Liver (tissue), 9 donors: ENCODE data around the gene PDZRN4. TPM values are rescaled to one million over a fixed set of nuclear protein-coding genes. Genes with fewer than 3 reads are reported as not detected.

Experiments used
- DNase-seq: peaks from one replicate; pipeline ENCODE4 v3.0.0-alpha.2; 2017; ENCODE audit warnings: low spot score
- H3K27ac ChIP-seq, 2 donors: one replicate each; pipeline ENCODE4 v1.7.0; 2013; ENCODE audit warnings: inconsistent platforms in 2 of 2, low read length in 2 of 2, control low read depth in 1 of 2, low read depth in 1 of 2, mild to moderate bottlenecking in 1 of 2
- H3K27me3 ChIP-seq, 4 donors: one replicate each; pipeline versions ENCODE4 v1.6.1 to v1.7.0; 2013; ENCODE audit warnings: low read length in 3 of 4, inconsistent platforms in 1 of 4, mild to moderate bottlenecking in 1 of 4, moderate library complexity in 1 of 4; ENCODE audit not compliant: control insufficient read depth in 4 of 4, insufficient read depth in 4 of 4
- H3K36me3 ChIP-seq, 4 donors: one replicate each; pipeline versions ENCODE4 v1.6.1 to v1.7.0; 2013; ENCODE audit warnings: low read length in 3 of 4, mild to moderate bottlenecking in 3 of 4, low read depth in 1 of 4, moderate library complexity in 1 of 4; ENCODE audit not compliant: control insufficient read depth in 4 of 4, insufficient read depth in 3 of 4
- H3K4me1 ChIP-seq, 4 donors: one replicate each; pipeline versions ENCODE4 v1.6.1 to v1.7.0; 2013; ENCODE audit warnings: low read length in 3 of 4, mild to moderate bottlenecking in 3 of 4, moderate library complexity in 1 of 4; ENCODE audit not compliant: control insufficient read depth in 4 of 4, insufficient read depth in 4 of 4
- H3K4me3 ChIP-seq, 3 donors: one replicate each; pipeline versions ENCODE4 v1.6.1 to v1.7.0; 2013; ENCODE audit warnings: low read length in 3 of 3, control low read depth in 1 of 3, low read depth in 1 of 3, mild to moderate bottlenecking in 1 of 3
- H3K9ac ChIP-seq, 2 donors: one replicate each; pipeline ENCODE4 v1.7.0; 2013; ENCODE audit warnings: low read length in 2 of 2, mild to moderate bottlenecking in 2 of 2, moderate library complexity in 2 of 2, control low read depth in 1 of 2, low read depth in 1 of 2
- H3K9me3 ChIP-seq, 4 donors: one replicate each; pipeline versions ENCODE4 v1.6.1 to v1.7.0; 2013; ENCODE audit warnings: low read length in 3 of 4; ENCODE audit not compliant: control insufficient read depth in 4 of 4
- EGR1 ChIP-seq, 2 donors: IDR thresholded peaks; 2 replicates each; pipeline ENCODE4 v1.6.1; 2016 to 2018; ENCODE audit warnings: antibody characterized with exemption in 2 of 2, low read depth in 2 of 2
- FOXA1 ChIP-seq: IDR thresholded peaks from 2 replicates; pipeline ENCODE4 v1.6.1; 2016; ENCODE audit warnings: antibody characterized with exemption
- FOXA2 ChIP-seq: IDR thresholded peaks from 2 replicates; pipeline ENCODE4 v1.6.1; 2016; ENCODE audit warnings: antibody characterized with exemption
- GABPA ChIP-seq, 2 donors: IDR thresholded peaks in 1 of 2; conservative IDR thresholded peaks in 1 of 2; 2 replicates each; pipeline ENCODE4 v1.6.1; 2016; ENCODE audit warnings: antibody characterized with exemption in 2 of 2, mild to moderate bottlenecking in 1 of 2, moderate library complexity in 1 of 2
- HNF4A ChIP-seq, 2 donors: conservative IDR thresholded peaks; 2 replicates each; pipeline ENCODE4 v1.6.1; 2016; ENCODE audit warnings: antibody characterized with exemption in 2 of 2, mild to moderate bottlenecking in 2 of 2
- HNF4G ChIP-seq: IDR thresholded peaks from 2 replicates; pipeline ENCODE4 v1.6.1; 2016; ENCODE audit warnings: antibody characterized with exemption
- JUND ChIP-seq, 2 donors: IDR thresholded peaks; 2 replicates each; pipeline ENCODE4 v1.6.1; 2016; ENCODE audit warnings: antibody characterized with exemption in 2 of 2
- MAX ChIP-seq: IDR thresholded peaks from 2 replicates; pipeline ENCODE4 v1.6.1; 2016; ENCODE audit warnings: antibody characterized with exemption
- REST ChIP-seq: IDR thresholded peaks from 2 replicates; pipeline ENCODE4 v1.6.1; 2016; ENCODE audit warnings: antibody characterized with exemption, mild to moderate bottlenecking
- RXRA ChIP-seq, 2 donors: IDR thresholded peaks; 2 replicates each; pipeline ENCODE4 v1.6.1; 2017 to 2018; ENCODE audit warnings: antibody characterized with exemption in 2 of 2, mild to moderate bottlenecking in 1 of 2
- SP1 ChIP-seq: IDR thresholded peaks from 2 replicates; pipeline ENCODE4 v1.6.1; 2018; ENCODE audit warnings: antibody characterized with exemption, mild to moderate bottlenecking
- TAF1 ChIP-seq: conservative IDR thresholded peaks from 2 replicates; pipeline ENCODE4 v1.6.1; 2016; ENCODE audit warnings: antibody characterized with exemption, mild to moderate bottlenecking
- YY1 ChIP-seq: IDR thresholded peaks from 2 replicates; pipeline ENCODE4 v1.6.1; 2016; ENCODE audit warnings: antibody characterized with exemption, mild to moderate bottlenecking
- ZBTB33 ChIP-seq: IDR thresholded peaks from 2 replicates; pipeline ENCODE4 v1.6.1; 2016; ENCODE audit warnings: antibody characterized with exemption
- WGBS: extraction: QIAGEN DNeasy Blood & Tissue Kit; methylation state at CpG from one replicate; pipeline ENCODE4 v1.1.7; 2013; 5-methylcytosine and 5-hydroxymethylcytosine counted together
- polyA plus RNA-seq, 2 donors: library from polyadenylated mRNA; stranded (reverse) in 1 of 2; unstranded in 1 of 2; fragments of 200-250 nt in 1 of 2; fragments of >200 nt in 1 of 2; fragmentation: Nextera tagmentation in 1 of 2; extraction: Ambion mirVana in 1 of 2; gene quantifications; one replicate each; pipeline versions ENCODE4 v1.2.1 to v1.2.3, GENCODE V29; 2013 to 2015
- total RNA-seq, 2 donors: library from RNA; depleted of rRNA; stranded (reverse); fragments of >200 nt; gene quantifications; one replicate each; pipeline ENCODE4 v1.2.3, GENCODE V29; 2014
- donor health status: healthy.
- donor health status: healthy.
- donor health status: healthy.
- donor health status: healthy.
- donor health status: healthy.

The PDZRN4 gene
- total and polyA plus RNA-seq, 4 donors = 0.11 to 1.1 (median 0.24) TPM

GRCh38 chr12:41361738-41362137, 173.6 kb downstream of the PDZRN4 start:
- H3K27me3 ChIP-seq = no peaks in the 10 kb centered on the region
- no peak overlapping the region for H3K9ac ChIP-seq
- no peaks in the 10 kb centered on the region for H3K36me3 ChIP-seq
- no peak overlapping the region for H3K4me3 ChIP-seq
- no peaks in the 10 kb centered on the region for H3K9me3 ChIP-seq
- no peaks in the 10 kb centered on the region for H3K4me1 ChIP-seq
- DNase-seq = no peak
- 83% methylated on average over 7 of the region's 7 CpGs for WGBS
- TF ChIP-seq MAX = no peak
- TF ChIP-seq FOXA1 = no peak
- H3K27ac ChIP-seq = no peak overlapping the region

DNA sequence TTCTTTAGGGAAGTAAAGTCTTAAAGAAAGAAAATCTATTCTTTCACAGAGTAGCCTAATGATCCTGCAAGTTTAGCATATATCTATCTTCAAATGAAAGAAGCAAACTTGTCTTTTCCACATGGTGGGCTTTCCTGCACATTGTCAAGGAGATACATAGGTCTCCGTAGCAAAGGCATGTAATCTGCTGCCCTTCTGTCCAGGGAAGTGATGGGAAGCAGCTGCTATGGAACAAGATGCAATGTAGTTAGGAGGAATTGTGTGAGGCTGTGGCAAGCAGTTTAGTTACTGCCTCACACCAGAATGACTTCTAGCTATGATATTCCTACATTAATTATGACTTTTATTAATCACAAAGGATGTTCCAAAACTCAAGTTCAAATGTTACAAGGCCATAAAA, 174.4 kb downstream of the PDZRN4 start:
- DNase-seq = no peak
- Histone ChIP-seq H3K4me3 (no peak overlapping the region), H3K27me3 (no peaks in the 10 kb centered on the region), H3K27ac (no peak overlapping the region), H3K9me3 (no peaks in the 10 kb centered on the region), H3K36me3 (no peaks in the 10 kb centered on the region), H3K9ac (no peak overlapping the region), H3K4me1 (no peaks in the 10 kb centered on the region)
- 69% methylated on average over 1 of the region's 1 CpG for WGBS
- TF ChIP-seq SP1 (no peak), EGR1 (IDR thresholded peaks at IDR 0.05; ENCODE audit: low read depth in 2 of 2) (no peak), GABPA (IDR thresholded peaks at IDR 0.05 in 1 of 2, conservative IDR thresholded peaks at IDR 0.05 in 1 of 2) (no peak), FOXA1 (no peak), HNF4A (conservative IDR thresholded peaks at IDR 0.05) (no peak), JUND (IDR thresholded peaks at IDR 0.05) (no peak), YY1 (no peak), RXRA (IDR thresholded peaks at IDR 0.05) (no peak), HNF4G (no peak)

GRCh38 chr12:41362931-41363330, 174.8 kb downstream of the PDZRN4 start:
- DNase-seq = no peak
- H3K4me3 ChIP-seq = no peak overlapping the region
- H3K27me3 ChIP-seq = no peaks in the 10 kb centered on the region
- no peaks in the 10 kb centered on the region for H3K36me3 ChIP-seq
- no peak overlapping the region for H3K9ac ChIP-seq
- no peaks in the 10 kb centered on the region for H3K9me3 ChIP-seq
- H3K4me1 ChIP-seq = no peaks in the 10 kb centered on the region
- TF ChIP-seq FOXA2 (no peak), ZBTB33 (no peak), JUND (IDR thresholded peaks at IDR 0.05) (no peak), GABPA (IDR thresholded peaks at IDR 0.05 in 1 of 2, conservative IDR thresholded peaks at IDR 0.05 in 1 of 2) (no peak), EGR1 (IDR thresholded peaks at IDR 0.05; ENCODE audit: low read depth in 2 of 2) (no peak), MAX (no peak), REST (no peak), TAF1 (no peak), HNF4G (no peak), FOXA1 (no peak)
- H3K27ac ChIP-seq = no peak overlapping the region
